HCT116 (cell line): ENCODE results near the gene RYR3. TPM values are rescaled to one million over a fixed set of nuclear protein-coding genes. Genes with fewer than 3 reads are reported as not detected.

Source experiments
- ATAC-seq: fragments of 200-7000 bp; cut with Tn5 transposase; 2 replicates; pipeline ENCODE4 v1.9.1; 2020; ENCODE audit warnings: mild to moderate bottlenecking, moderate library complexity
- BruUV-seq: library from RNA; stranded (reverse); fragments of 400-500 nt; replicated peaks from 2 replicates; lab custom pipeline; 2021; lab: Mats Ljungman, UMichigan
- CTCF ChIA-PET: fragments of 300-600 bp; sonication (Branson Sonifier 250); formaldehyde crosslinking; loops from one replicate; lab custom pipeline; 2021; ENCODE audit warnings: antibody characterized with exemption; lab: Charles Lee
- POLR2A ChIA-PET: fragments of 300-600, 350-600 bp; sonication (Branson Sonifier 250); formaldehyde crosslinking; loops from one replicate; lab custom pipeline; 2021; ENCODE audit warnings: antibody characterized with exemption; lab: Charles Lee
- RAD21 ChIA-PET, 2 experiments: fragments of 300-600 bp; sonication (Branson Sonifier 250); formaldehyde crosslinking; loops; one replicate each; lab custom pipeline; 2023; ENCODE audit warnings: low total read pairs in 2 of 2; ENCODE audit not compliant: uncharacterized antibody in 2 of 2, unreplicated experiment in 2 of 2, low non-redundant PET in 1 of 2; lab: Charles Lee
- DNase-seq: peaks from one replicate; pipeline ENCODE4 v3.0.0-alpha.2; 2010; ENCODE audit warnings: low read depth, low spot score
- H2AFZ ChIP-seq: fragments of 200-600 bp; shearing (Covaris generic), sonication (generic); 2 replicates; pipeline ENCODE4 v1.6.1; 2017; ENCODE audit warnings: low read depth, mixed run types, mixed read lengths, antibody characterized with exemption, low read length; ENCODE audit not compliant: poor library complexity, severe bottlenecking
- H3K27ac ChIP-seq: 2 replicates; pipeline ENCODE4 v1.5.1; 2012; ENCODE audit warnings: low read depth, low read length
- H3K27me3 ChIP-seq: fragments of 200-600 bp; sonication (generic); 2 replicates; pipeline ENCODE4 v1.6.1; 2016; ENCODE audit warnings: mixed run types, low read length, mixed read lengths; ENCODE audit not compliant: insufficient read depth
- H3K36me3 ChIP-seq, 2 experiments: fragments of 200-500 bp in 1 of 2; fragments of 200-600 bp in 1 of 2; sonication (Bioruptor generic) in 1 of 2; sonication (generic) in 1 of 2; 2 replicates each; pipeline versions ENCODE4 v1.5.1 to v1.6.1; 2014 to 2016; ENCODE audit warnings: low read length in 2 of 2, inconsistent platforms in 1 of 2, mixed read lengths in 1 of 2, mixed run types in 1 of 2; ENCODE audit not compliant: insufficient read depth in 2 of 2, control insufficient read depth in 1 of 2
- H3K4me1 ChIP-seq, 2 experiments: fragments of 200-600 bp in 1 of 2; sonication (generic) in 1 of 2; 2 replicates each; pipeline versions ENCODE4 v1.5.1 to v1.6.1; 2012 to 2017; ENCODE audit warnings: low read length in 2 of 2, inconsistent platforms in 1 of 2, mild to moderate bottlenecking in 1 of 2, mixed read lengths in 1 of 2, mixed run types in 1 of 2, moderate library complexity in 1 of 2; ENCODE audit not compliant: insufficient read depth in 2 of 2, control insufficient read depth in 1 of 2
- H3K4me2 ChIP-seq: fragments of 200-600 bp; sonication (generic); 2 replicates; pipeline ENCODE4 v1.6.1; 2017; ENCODE audit warnings: mixed run types, low read length, mixed read lengths
- H3K4me3 ChIP-seq, 2 experiments: fragments of 200-600 bp in 1 of 2; sonication (generic) in 1 of 2; replicated peaks in 1 of 2; 2 replicates each; pipeline ENCODE4 v1.5.1; 2011 to 2016; ENCODE audit warnings: low read length in 2 of 2, control low read depth in 1 of 2, low read depth in 1 of 2, mild to moderate bottlenecking in 1 of 2, mixed read lengths in 1 of 2, mixed run types in 1 of 2
- H3K79me2 ChIP-seq: fragments of 200-600 bp; sonication (generic); 2 replicates; pipeline ENCODE4 v1.6.1; 2017; ENCODE audit warnings: mild to moderate bottlenecking, mixed run types, low read length, moderate library complexity, mixed read lengths; ENCODE audit not compliant: insufficient read depth
- H3K9ac ChIP-seq: fragments of 200-600 bp; sonication (generic); 2 replicates; pipeline ENCODE4 v1.6.1; 2016; ENCODE audit warnings: low read length, mixed read lengths
- H3K9me2 ChIP-seq: fragments of 200-600 bp; sonication (generic), shearing (Covaris generic); 2 replicates; pipeline ENCODE4 v1.6.1; 2017; ENCODE audit warnings: mixed run types, mild to moderate bottlenecking, moderate library complexity; ENCODE audit not compliant: insufficient read depth
- H3K9me3 ChIP-seq, 2 experiments: fragments of 200-500 bp in 1 of 2; fragments of 200-600 bp in 1 of 2; sonication (Bioruptor generic) in 1 of 2; sonication (generic) in 1 of 2; 2 replicates each; pipeline ENCODE4 v1.6.1; 2014 to 2017; ENCODE audit warnings: low read length in 2 of 2, mixed read lengths in 2 of 2, inconsistent platforms in 1 of 2, low read depth in 1 of 2, mild to moderate bottlenecking in 1 of 2, mixed run types in 1 of 2, moderate library complexity in 1 of 2; ENCODE audit not compliant: control insufficient read depth in 1 of 2, insufficient read depth in 1 of 2
- H4K20me1 ChIP-seq: fragments of 200-600 bp; sonication (generic), shearing (Covaris generic); 2 replicates; pipeline ENCODE4 v1.6.1; 2017; ENCODE audit warnings: mixed run types, mild to moderate bottlenecking, moderate library complexity; ENCODE audit not compliant: insufficient read depth
- CBX3 ChIP-seq: IDR thresholded peaks from 2 replicates; pipeline ENCODE4 v1.6.1; 2012; ENCODE audit warnings: low read depth
- ELF1 ChIP-seq: IDR thresholded peaks from 2 replicates; pipeline ENCODE4 v1.6.1; 2012; ENCODE audit warnings: low read depth, borderline replicate concordance
- EZH2 ChIP-seq: fragments of 200-600 bp; sonication (generic); IDR thresholded peaks from 2 replicates; pipeline ENCODE4 v1.6.1; 2017; ENCODE audit warnings: antibody characterized with exemption, mixed run types
- FOSL1 ChIP-seq: IDR thresholded peaks from 2 replicates; pipeline ENCODE4 v1.6.1; 2012; ENCODE audit warnings: low read depth
- JUND ChIP-seq: IDR thresholded peaks from 2 replicates; pipeline ENCODE4 v1.6.1; 2012
- POLR2AphosphoS5 ChIP-seq: IDR thresholded peaks from 2 replicates; pipeline ENCODE4 v1.6.1; 2011; ENCODE audit warnings: mild to moderate bottlenecking, low read depth, low read length, moderate library complexity
- RAD21 ChIP-seq: IDR thresholded peaks from 2 replicates; pipeline ENCODE4 v1.6.1; 2012; ENCODE audit warnings: low read depth, mild to moderate bottlenecking
- SIN3A ChIP-seq: IDR thresholded peaks from 2 replicates; pipeline ENCODE4 v1.6.1; 2012; ENCODE audit warnings: low read depth
- SRF ChIP-seq: IDR thresholded peaks from 2 replicates; pipeline ENCODE4 v1.6.1; 2012; ENCODE audit warnings: low read depth
- TCF7L2 ChIP-seq: IDR thresholded peaks from 2 replicates; pipeline ENCODE4 v1.7.0; 2011; ENCODE audit warnings: borderline replicate concordance, inconsistent platforms; ENCODE audit not compliant: insufficient read depth, insufficient read length; ENCODE audit errors: extremely low read depth
- YY1 ChIP-seq: IDR thresholded peaks from 2 replicates; pipeline ENCODE4 v1.6.1; 2011; ENCODE audit warnings: low read length, low read depth, moderate library complexity, mild to moderate bottlenecking; ENCODE audit not compliant: insufficient replicate concordance; ENCODE audit errors: extremely low read depth
- ZFX ChIP-seq: fragments of 450-650 bp; IDR thresholded peaks from 2 replicates; pipeline ENCODE4 v1.6.1; 2017
- intact Hi-C: fragments of 100-400 bp; cut with micrococcal nuclease; formaldehyde crosslinking; loops from 2 replicates; pipeline ENCODE4 v1.10.0; 2022
- total RNA-seq: library from RNA; stranded (reverse); gene quantifications from one replicate; pipeline ENCODE4 v1.2.1, GENCODE V29; 2021; ENCODE audit not compliant: unreplicated experiment
- TF ChIP-seq, protein P1 (sequence below): IDR thresholded peaks from 2 replicates; pipeline ENCODE4 v1.6.1; 2012

The RYR3 gene
- total RNA-seq, 1 experiment from 2014 or later = not detected

DNA sequence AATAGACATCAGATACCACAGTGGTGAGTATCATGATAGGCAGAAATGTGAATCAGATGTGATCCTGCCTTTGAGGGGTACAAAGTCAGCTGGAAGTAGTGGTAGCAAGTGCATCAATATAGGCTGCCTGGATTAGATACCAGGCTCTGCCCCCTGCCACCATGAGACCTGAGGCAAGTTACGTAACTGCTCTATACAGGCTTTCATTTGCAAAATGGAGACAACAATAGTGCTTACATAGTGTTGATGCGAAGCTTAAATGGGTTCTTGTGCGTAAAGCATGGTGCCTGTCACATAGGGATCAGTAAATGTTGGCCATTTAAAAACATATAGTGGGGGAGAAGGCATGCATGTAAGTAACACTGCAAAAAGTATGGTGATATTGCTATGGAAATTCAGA, 158.0 kb downstream of the RYR3 start (continued):
- TF ChIP-seq YY1 (no peak), CBX3 (no peak)

GRCh38 chr15:33473005-33473404, 162.2 kb downstream of the RYR3 start:
- no peak overlapping the region for H3K4me3 ChIP-seq
- H3K79me2 ChIP-seq = no peaks in the 10 kb centered on the region
- ChIA-PET POLR2A (no interaction called here), CTCF (no interaction called here), RAD21 (no interaction called here)
- peaks cover 48% of the 10 kb centered on the region; the same call in 1 of the 2 replicates for H3K27me3 ChIP-seq
- no peak overlapping the region for H3K4me2 ChIP-seq
- no peak overlapping the region for H3K27ac ChIP-seq
- no peak for ATAC-seq
- no peaks in the 10 kb centered on the region for H3K36me3 ChIP-seq
- no peak overlapping the region for H3K9ac ChIP-seq
- no peaks in the 10 kb centered on the region for H3K9me2 ChIP-seq
- no TSS peak for BruUV-seq
- DNase-seq = no peak
- no peak overlapping the region for H2AFZ ChIP-seq
- H3K4me1 ChIP-seq = no peaks in the 10 kb centered on the region
- intact Hi-C loops = no loop called here
- no peaks in the 10 kb centered on the region for H3K9me3 ChIP-seq
- no peak for TF ChIP-seq JUND
- no peak for TF ChIP-seq YY1
- TF ChIP-seq EZH2 = no peak
- TF ChIP-seq ELF1 = no peak
- no peak for TF ChIP-seq SRF
- TF ChIP-seq ZFX = no peak
- no peak for TF ChIP-seq POLR2AphosphoS5
- no peak for TF ChIP-seq FOSL1
- TF ChIP-seq SIN3A = no peak
- no peak for TF ChIP-seq TCF7L2
- TF ChIP-seq, protein P1, sequence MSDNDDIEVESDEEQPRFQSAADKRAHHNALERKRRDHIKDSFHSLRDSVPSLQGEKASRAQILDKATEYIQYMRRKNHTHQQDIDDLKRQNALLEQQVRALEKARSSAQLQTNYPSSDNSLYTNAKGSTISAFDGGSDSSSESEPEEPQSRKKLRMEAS = no peak
- no peak for TF ChIP-seq RAD21
- no peaks in the 10 kb centered on the region for H4K20me1 ChIP-seq
